Karpas-422 (cell line): Measurements from ENCODE around the gene RNF130. TPM values are rescaled to one million over a fixed set of nuclear protein-coding genes. Genes with fewer than 3 reads are reported as not detected.
A peak's percentile ranks its signal among the peaks of the same experiment; 100 is the strongest.

Experiments used
- DNase-seq: peaks from one replicate; pipeline ENCODE4 v3.0.0-alpha.2; 2015
- H2AFZ ChIP-seq: fragments of 200-600 bp; sonication (generic); 2 replicates; pipeline ENCODE4 v1.6.1; 2014; ENCODE audit warnings: antibody characterized with exemption, low read length, mixed read lengths
- H3K27ac ChIP-seq: fragments of 200-600 bp; sonication (generic); 2 replicates; pipeline ENCODE4 v1.5.1; 2014; ENCODE audit warnings: mild to moderate bottlenecking, low read length, moderate library complexity
- H3K27me3 ChIP-seq: fragments of 200-600 bp; sonication (generic); 2 replicates; pipeline ENCODE4 v1.6.1; 2014; ENCODE audit warnings: low read length, mixed read lengths
- H3K36me3 ChIP-seq: fragments of 200-600 bp; sonication (generic); 2 replicates; pipeline ENCODE4 v1.6.1; 2014; ENCODE audit warnings: low read length, mixed read lengths; ENCODE audit not compliant: insufficient read depth
- H3K4me1 ChIP-seq: fragments of 200-600 bp; sonication (generic); 2 replicates; pipeline ENCODE4 v1.6.1; 2014; ENCODE audit warnings: mild to moderate bottlenecking, low read length, mixed read lengths
- H3K4me2 ChIP-seq: fragments of 200-600 bp; sonication (generic); 2 replicates; pipeline ENCODE4 v1.6.1; 2014; ENCODE audit warnings: low read length, low read depth, mild to moderate bottlenecking; ENCODE audit not compliant: poor library complexity, severe bottlenecking
- H3K4me3 ChIP-seq: fragments of 200-600 bp; sonication (generic); 2 replicates; pipeline ENCODE4 v1.5.1; 2014; ENCODE audit warnings: mild to moderate bottlenecking, antibody characterized with exemption, low read length, mixed read lengths
- H3K79me2 ChIP-seq: fragments of 200-600 bp; sonication (generic); 2 replicates; pipeline ENCODE4 v1.6.1; 2014; ENCODE audit warnings: mild to moderate bottlenecking, low read length, mixed read lengths
- H3K9ac ChIP-seq: fragments of 200-600 bp; sonication (generic); 2 replicates; pipeline ENCODE4 v1.6.0; 2014; ENCODE audit warnings: low read length
- H3K9me2 ChIP-seq: fragments of 200-600 bp; sonication (generic), shearing (Covaris generic); replicated peaks from 2 replicates; pipeline ENCODE4 v1.6.0; 2014; ENCODE audit warnings: mild to moderate bottlenecking, low read length, moderate library complexity; ENCODE audit not compliant: insufficient read depth
- H3K9me3 ChIP-seq: fragments of 300-700, 200-600 bp; sonication (generic); 2 replicates; pipeline ENCODE4 v1.6.1; 2014; ENCODE audit warnings: low read length, mixed read lengths
- H4K20me1 ChIP-seq: fragments of 200-600 bp; sonication (generic); 2 replicates; pipeline ENCODE4 v1.6.1; 2014; ENCODE audit warnings: mild to moderate bottlenecking, antibody characterized with exemption, low read length, low read depth; ENCODE audit not compliant: insufficient read depth
- total RNA-seq: library from RNA; depleted of rRNA; stranded (reverse); fragments of >200 nt; shearing (Covaris generic); gene quantifications from 2 replicates; pipeline ENCODE4 v1.2.3, GENCODE V29; 2014; ENCODE audit warnings: low replicate concordance

RNF130 gene
- total RNA-seq, 1 experiment from 2014 or later: 0.41 TPM

DNA sequence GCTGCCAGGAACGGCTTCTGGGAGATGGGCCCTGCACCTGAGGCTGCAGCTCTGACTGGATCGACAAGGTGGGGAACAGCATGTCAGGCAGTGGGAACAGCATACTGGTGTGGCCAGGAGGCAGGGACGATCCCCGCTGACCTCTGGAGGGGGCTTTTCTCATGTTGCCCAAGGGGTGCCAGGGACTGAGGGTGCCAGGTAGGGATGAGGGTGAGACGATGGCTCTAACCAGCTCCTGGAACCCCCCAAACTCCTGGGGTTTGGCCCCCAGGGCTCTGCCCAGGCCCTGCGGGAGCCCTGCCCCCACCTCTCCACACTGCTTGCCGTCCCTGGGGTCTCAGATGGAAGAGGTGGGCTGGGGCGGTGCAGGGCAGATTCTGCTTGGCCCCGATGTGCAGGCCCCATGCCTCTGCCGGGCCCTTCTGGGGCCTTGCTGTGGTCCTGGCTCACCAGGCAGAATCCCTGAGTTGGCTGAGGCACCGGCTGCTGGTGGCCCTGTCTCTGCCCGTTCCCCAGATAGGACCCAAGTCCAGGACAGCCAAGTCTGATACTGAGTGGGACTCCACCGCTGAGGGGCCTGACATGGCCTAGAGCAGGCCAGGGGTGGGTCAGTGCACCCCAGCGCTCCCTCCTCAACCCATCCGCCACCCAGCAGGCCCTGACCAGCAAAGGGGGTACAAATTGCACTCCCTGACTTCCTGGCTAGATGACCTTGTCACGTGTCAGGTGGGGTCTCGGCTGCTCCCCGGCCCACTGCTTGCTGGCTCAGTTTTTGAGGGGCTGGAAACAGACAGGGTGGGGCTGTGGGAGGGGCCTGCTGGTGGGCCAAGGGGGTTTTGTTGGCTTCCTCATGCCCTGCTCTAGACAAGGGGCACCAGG is 28.4 kb upstream of the RNF130 start:
- Histone ChIP-seq H3K36me3 (no peaks in the 10 kb centered on the region), H3K4me1 (no peaks in the 10 kb centered on the region), H2AFZ (no peak overlapping the region), H3K79me2 (no peaks in the 10 kb centered on the region), H3K4me2 (no peak overlapping the region), H3K4me3 (no peak overlapping the region), H3K9ac (no peak overlapping the region), H3K9me3 (no peaks in the 10 kb centered on the region), H3K27ac (no peak overlapping the region), H3K9me2 (no peaks in the 10 kb centered on the region), H3K27me3 (no peaks in the 10 kb centered on the region), H4K20me1 (no peaks in the 10 kb centered on the region)
- DNase-seq: no peak

DNA sequence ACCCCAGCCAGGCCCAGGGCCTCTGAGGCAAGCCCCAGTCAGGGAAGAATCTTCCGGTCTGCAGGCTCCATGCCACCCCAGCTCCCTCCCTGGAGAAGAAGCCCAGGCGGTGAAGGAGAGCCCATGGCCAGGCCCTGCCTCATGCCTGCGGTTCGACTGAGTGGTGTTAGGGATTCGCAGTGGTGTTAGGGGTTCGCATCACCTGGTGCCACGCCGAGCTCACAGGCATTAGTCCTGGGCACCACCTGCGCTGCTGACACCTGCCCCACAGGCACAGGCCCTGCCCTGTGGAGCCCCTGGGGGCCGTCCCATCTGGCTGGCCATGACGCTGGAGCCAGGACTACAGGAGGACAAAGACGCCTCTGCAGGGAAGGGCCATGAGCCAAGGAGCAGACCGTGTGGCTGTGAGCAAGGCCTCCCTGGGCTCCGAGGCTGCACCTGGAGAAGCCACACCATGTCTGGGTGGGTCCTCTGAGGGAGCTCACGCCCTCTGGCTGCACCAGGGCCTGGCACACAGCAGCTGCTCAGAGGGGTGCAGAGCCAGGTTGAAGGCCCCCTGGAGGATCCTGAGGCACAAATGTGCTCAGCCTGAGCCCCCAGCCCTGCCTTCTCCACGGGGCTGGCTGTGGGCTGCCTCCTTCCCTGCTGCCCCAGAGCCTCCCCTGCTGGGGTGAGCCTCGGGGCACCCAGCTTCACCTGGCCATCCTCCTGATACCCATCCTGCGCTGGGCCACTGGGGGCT is 27.6 kb upstream of the RNF130 start:
- Histone ChIP-seq H2AFZ (no peak overlapping the region), H3K9ac (no peak overlapping the region), H3K4me2 (no peak overlapping the region), H3K4me3 (no peak overlapping the region), H3K79me2 (no peaks in the 10 kb centered on the region), H3K9me3 (no peaks in the 10 kb centered on the region), H3K27ac (no peak overlapping the region), H3K36me3 (no peaks in the 10 kb centered on the region), H3K4me1 (no peaks in the 10 kb centered on the region), H3K9me2 (no peaks in the 10 kb centered on the region), H3K27me3 (no peaks in the 10 kb centered on the region), H4K20me1 (no peaks in the 10 kb centered on the region)
- DNase-seq: no peak

DNA sequence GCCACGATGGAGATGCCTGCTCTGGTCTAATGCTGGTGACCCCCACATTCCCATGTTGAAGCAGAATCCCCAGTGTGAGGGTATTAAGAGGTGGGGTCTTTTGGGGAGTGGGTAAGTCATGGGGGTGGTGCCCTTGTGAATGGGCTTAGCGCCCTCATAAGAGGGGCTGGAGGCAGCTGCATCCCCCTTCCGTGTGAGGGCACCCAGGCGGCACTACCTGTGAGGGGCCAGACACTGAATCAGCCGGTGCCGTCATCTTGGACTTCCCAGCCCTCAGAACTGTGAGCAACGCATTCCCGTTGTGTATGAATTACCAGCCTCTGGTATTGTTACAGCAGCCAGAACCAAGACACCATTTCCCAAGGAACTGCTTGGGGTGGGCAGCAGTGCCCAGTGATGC is 27.0 kb upstream of the RNF130 start:
- DNase-seq: no peak
- Histone ChIP-seq H3K4me3 (no peak overlapping the region), H2AFZ (no peak overlapping the region), H3K9ac (no peak overlapping the region), H3K27me3 (no peaks in the 10 kb centered on the region), H3K79me2 (no peaks in the 10 kb centered on the region), H3K36me3 (no peaks in the 10 kb centered on the region), H3K4me1 (no peaks in the 10 kb centered on the region), H3K4me2 (no peak overlapping the region), H3K9me3 (no peaks in the 10 kb centered on the region), H4K20me1 (no peaks in the 10 kb centered on the region), H3K9me2 (no peaks in the 10 kb centered on the region), H3K27ac (no peak overlapping the region)

DNA sequence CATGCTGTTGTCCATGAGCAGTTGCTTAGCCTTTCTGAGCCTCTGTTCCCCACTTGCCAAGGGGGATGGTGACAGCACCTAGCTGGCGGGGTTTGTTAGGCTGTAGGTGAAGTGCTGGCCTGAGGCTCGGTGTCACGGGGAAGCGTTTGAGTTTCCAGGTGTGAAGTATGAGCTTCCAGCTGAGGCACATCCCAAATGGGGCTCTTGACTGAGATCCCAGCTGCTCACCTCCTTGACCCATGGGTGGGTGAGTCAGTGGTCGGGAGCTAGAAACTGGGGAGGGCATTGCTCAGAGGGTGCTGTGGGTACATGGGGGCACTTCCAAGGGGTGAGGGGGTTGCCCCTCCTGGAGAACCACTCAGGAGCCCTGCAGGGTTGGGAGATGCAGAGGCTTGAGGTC is 26.4 kb upstream of the RNF130 start:
- no peak overlapping the region for H2AFZ ChIP-seq
- H3K9me2 ChIP-seq: no peaks in the 10 kb centered on the region
- H3K27me3 ChIP-seq: no peaks in the 10 kb centered on the region
- H3K79me2 ChIP-seq: no peaks in the 10 kb centered on the region
- H3K27ac ChIP-seq: no peak overlapping the region
- no peaks in the 10 kb centered on the region for H4K20me1 ChIP-seq
- H3K4me1 ChIP-seq: no peaks in the 10 kb centered on the region
- no peak overlapping the region for H3K9ac ChIP-seq
- H3K9me3 ChIP-seq: no peaks in the 10 kb centered on the region
- no peak for DNase-seq
- no peak overlapping the region for H3K4me3 ChIP-seq
- H3K4me2 ChIP-seq: no peak overlapping the region
- H3K36me3 ChIP-seq: no peaks in the 10 kb centered on the region

DNA sequence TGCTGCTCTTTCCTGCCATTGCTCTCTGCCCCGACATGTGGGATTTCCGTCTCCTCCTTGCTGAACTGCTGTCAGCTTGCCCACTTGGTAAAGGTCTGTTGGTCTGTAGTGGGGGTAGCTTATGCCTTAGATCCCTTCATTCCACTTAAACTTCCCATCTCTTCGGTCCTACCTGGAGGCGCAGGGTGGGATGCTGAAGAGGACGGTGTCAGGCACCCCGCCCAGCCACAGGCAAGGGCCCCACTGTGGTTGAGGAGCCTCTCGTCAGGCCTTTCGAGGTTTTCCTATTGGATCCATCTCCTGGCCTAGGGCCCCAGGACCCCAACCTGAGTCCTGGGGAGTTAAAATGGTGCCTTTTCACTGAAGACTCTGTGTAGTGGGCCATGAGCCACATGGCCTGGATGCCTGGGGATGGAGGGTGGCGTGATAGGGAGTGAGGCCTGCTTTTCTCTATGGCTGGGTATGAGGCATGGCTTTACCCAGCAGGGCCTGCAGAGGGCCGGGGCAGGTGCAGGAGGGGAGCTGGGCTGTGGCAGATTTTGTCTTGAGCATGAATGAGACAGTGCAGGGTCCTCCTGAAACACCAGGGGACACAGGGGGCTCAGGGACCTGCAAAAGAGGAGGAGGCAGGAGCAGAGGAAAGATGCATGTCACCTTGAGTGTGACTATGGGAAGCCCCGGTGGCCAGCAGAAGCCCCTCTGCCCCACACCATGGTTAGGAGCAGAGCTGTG is 25.8 kb upstream of the RNF130 start:
- Histone ChIP-seq H3K27me3 (no peaks in the 10 kb centered on the region), H3K36me3 (no peaks in the 10 kb centered on the region), H2AFZ (no peak overlapping the region), H3K4me1 (no peaks in the 10 kb centered on the region), H3K4me2 (no peak overlapping the region), H3K27ac (no peak overlapping the region), H3K4me3 (no peak overlapping the region), H3K79me2 (no peaks in the 10 kb centered on the region), H3K9ac (no peak overlapping the region), H3K9me2 (no peaks in the 10 kb centered on the region), H3K9me3 (no peaks in the 10 kb centered on the region), H4K20me1 (no peaks in the 10 kb centered on the region)
- DNase-seq: peak; percentile 43

DNA sequence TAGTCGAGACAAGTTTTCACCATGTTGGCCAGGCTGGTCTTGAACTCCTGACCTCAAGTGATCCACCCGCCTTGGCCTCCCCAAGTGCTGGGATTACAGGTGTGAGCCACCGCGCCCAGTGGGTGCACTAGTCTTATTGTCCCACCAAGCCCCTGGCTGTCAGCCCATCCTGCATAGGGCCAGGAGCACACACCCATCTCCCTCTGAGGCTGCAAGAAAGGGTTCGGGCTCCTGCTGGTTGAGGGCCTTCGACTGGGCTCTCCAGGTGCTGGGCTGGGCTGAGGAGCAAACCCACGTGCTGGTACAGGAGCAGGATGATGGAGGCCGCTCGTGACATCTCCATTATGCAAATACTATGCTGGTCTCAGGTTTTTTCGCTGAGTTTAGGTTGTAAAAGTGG is 25.1 kb upstream of the RNF130 start:
- no peaks in the 10 kb centered on the region for H3K9me2 ChIP-seq
- H3K27me3 ChIP-seq: no peaks in the 10 kb centered on the region
- no peaks in the 10 kb centered on the region for H4K20me1 ChIP-seq
- no peaks in the 10 kb centered on the region for H3K36me3 ChIP-seq
- no peak overlapping the region for H3K4me3 ChIP-seq
- H3K79me2 ChIP-seq: no peaks in the 10 kb centered on the region
- H3K9ac ChIP-seq: no peak overlapping the region
- no peaks in the 10 kb centered on the region for H3K4me1 ChIP-seq
- H3K4me2 ChIP-seq: no peak overlapping the region
- peak; percentile 40 for DNase-seq
- no peaks in the 10 kb centered on the region for H3K9me3 ChIP-seq
- H2AFZ ChIP-seq: no peak overlapping the region
- no peak overlapping the region for H3K27ac ChIP-seq

DNA sequence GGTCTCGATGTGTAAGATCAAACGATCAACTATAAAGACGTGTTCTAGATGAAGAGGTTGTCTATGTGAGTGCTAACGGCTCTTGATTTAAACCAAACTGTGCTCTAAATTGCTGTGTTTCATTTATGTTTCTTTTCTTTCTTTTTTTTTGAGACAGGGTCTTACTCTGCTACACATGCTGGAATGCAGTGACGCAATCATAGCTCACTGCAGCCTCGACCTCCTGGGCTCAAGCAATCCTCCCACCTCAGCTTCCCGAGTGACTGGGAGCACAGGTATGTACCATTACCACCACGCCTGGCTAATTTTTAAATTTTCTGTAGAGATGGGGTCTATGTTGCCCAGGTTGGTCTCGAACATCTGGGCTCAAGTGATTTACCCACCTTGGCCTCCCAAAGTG is 24.0 kb upstream of the RNF130 start:
- no peaks in the 10 kb centered on the region for H3K79me2 ChIP-seq
- H2AFZ ChIP-seq: no peak overlapping the region
- DNase-seq: no peak
- no peaks in the 10 kb centered on the region for H3K36me3 ChIP-seq
- H3K27me3 ChIP-seq: no peaks in the 10 kb centered on the region
- H3K4me1 ChIP-seq: no peaks in the 10 kb centered on the region
- H3K9me2 ChIP-seq: no peaks in the 10 kb centered on the region
- H3K4me2 ChIP-seq: no peak overlapping the region
- no peaks in the 10 kb centered on the region for H4K20me1 ChIP-seq
- no peak overlapping the region for H3K9ac ChIP-seq
- H3K27ac ChIP-seq: no peak overlapping the region
- H3K4me3 ChIP-seq: no peak overlapping the region
- H3K9me3 ChIP-seq: no peaks in the 10 kb centered on the region
